Colonic mucosa (tissue), 4 donors: ENCODE results near the gene ZC3H11A. TPM values are rescaled to one million over a fixed set of nuclear protein-coding genes. Genes with fewer than 3 reads are reported as not detected.

Experiments used
- DNase-seq: peaks from one replicate; pipeline ENCODE4 v3.0.0-alpha.2; 2020
- H3K27ac ChIP-seq: fragments of 200-600 bp; one replicate; pipeline ENCODE4 v1.8.0; 2021
- H3K27me3 ChIP-seq: fragments of 200-600 bp; one replicate; pipeline ENCODE4 v1.8.0; 2021
- H3K36me3 ChIP-seq: fragments of 200-600 bp; one replicate; pipeline ENCODE4 v1.8.0; 2021
- H3K4me1 ChIP-seq: fragments of 200-600 bp; one replicate; pipeline ENCODE4 v1.8.0; 2021; ENCODE audit warnings: mild to moderate bottlenecking
- H3K4me3 ChIP-seq: fragments of 200-600 bp; one replicate; pipeline ENCODE4 v1.8.0; 2021
- H3K9ac ChIP-seq, 2 donors: one replicate each; pipeline ENCODE4 v1.7.0; 2013; ENCODE audit warnings: control low read depth in 2 of 2, low read depth in 2 of 2, low read length in 2 of 2
- H3K9me3 ChIP-seq: fragments of 200-600 bp; one replicate; pipeline ENCODE4 v1.8.0; 2021
- intact Hi-C: fragments of 100-400 bp; cut with DNase I; formaldehyde crosslinking; loops from one replicate; pipeline ENCODE4 v1.14.1; 2022
- total RNA-seq, 2 donors: library from RNA; stranded (reverse); fragmentation: NEBNext Ultra II Directional in 1 of 2; extraction: Animal tissue kit (Norgen Biotek cat#: 25700) in 1 of 2; gene quantifications; one replicate each; pipeline ENCODE4 v1.2.1, GENCODE V29; 2021
- TF ChIP-seq, protein P1 (sequence below): fragments of 200-600 bp; IDR thresholded peaks from one replicate; pipeline ENCODE4 v1.8.0; 2022; ENCODE audit warnings: antibody characterized with exemption, mild to moderate bottlenecking
- donor health status: healthy.
- donor health status: DM: no; HTN: no; CAD: no.
- donor health status: DM: no; HTN: no; CAD: no.

Gene ZC3H11A
- total RNA-seq, 2 donors from 2014 or later = 52.6 to 73.6 TPM

DNA sequence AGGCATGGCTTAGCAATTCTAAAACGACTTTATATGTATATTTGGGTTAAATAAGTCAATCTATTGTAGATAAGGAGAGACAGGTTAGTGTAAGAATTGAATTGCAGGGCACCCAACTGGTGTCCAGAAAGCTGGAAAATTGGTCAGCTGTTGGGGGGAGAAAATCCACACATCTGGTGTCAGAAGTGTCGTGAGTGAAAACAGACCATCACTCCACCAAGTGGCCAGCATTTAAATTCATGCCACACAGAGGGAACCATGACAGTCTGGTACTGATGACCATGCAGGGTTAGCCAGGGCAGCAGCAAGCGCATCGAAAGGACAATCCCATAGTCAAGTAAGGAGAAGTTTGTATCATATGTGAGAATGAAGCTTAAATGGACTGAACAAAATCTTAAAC, 18.8 kb upstream of the ZC3H11A start:
- no peak for DNase-seq
- intact Hi-C loops = loop anchor here (10.0 kb wide), 1 partner anchor 272 kb away; no protein-coding TSS in a partner anchor
- Histone ChIP-seq H3K9me3 (no peaks in the 10 kb centered on the region), H3K4me3 (no peak overlapping the region), H3K4me1 (no peaks in the 10 kb centered on the region), H3K27me3 (no peaks in the 10 kb centered on the region), H3K9ac (no peak overlapping the region), H3K36me3 (no peaks in the 10 kb centered on the region), H3K27ac (no peak overlapping the region)
- TF ChIP-seq, protein P1, sequence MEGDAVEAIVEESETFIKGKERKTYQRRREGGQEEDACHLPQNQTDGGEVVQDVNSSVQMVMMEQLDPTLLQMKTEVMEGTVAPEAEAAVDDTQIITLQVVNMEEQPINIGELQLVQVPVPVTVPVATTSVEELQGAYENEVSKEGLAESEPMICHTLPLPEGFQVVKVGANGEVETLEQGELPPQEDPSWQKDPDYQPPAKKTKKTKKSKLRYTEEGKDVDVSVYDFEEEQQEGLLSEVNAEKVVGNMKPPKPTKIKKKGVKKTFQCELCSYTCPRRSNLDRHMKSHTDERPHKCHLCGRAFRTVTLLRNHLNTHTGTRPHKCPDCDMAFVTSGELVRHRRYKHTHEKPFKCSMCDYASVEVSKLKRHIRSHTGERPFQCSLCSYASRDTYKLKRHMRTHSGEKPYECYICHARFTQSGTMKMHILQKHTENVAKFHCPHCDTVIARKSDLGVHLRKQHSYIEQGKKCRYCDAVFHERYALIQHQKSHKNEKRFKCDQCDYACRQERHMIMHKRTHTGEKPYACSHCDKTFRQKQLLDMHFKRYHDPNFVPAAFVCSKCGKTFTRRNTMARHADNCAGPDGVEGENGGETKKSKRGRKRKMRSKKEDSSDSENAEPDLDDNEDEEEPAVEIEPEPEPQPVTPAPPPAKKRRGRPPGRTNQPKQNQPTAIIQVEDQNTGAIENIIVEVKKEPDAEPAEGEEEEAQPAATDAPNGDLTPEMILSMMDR = no peak

DNA sequence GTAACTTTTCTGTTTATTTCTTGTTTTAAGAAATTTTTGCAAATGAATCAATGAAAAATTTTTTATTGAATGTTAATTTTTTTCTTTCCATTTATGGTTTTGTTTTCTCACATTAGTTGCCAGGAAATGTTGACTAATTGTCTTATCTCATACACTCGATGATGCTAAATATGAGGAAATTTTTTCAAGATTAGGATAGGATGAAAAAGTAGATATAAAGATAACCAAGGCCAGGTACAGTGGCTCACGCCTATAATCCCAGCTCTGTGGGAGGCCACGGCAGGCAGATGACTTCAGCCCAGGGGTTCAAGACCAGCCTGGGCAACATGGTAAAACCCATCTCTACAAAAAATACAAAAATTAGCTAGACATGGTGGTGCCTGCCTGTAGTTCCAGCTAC, 17.8 kb upstream of the ZC3H11A start:
- Histone ChIP-seq H3K36me3 (no peaks in the 10 kb centered on the region), H3K27ac (no peak overlapping the region), H3K27me3 (no peaks in the 10 kb centered on the region), H3K9me3 (no peaks in the 10 kb centered on the region), H3K4me1 (no peaks in the 10 kb centered on the region), H3K9ac (no peak overlapping the region), H3K4me3 (no peak overlapping the region)
- TF ChIP-seq, protein P1 = no peak
- no peak for DNase-seq
- intact Hi-C loops = loop anchor here (10.0 kb wide), 1 partner anchor 273 kb away; no protein-coding TSS in a partner anchor

DNA sequence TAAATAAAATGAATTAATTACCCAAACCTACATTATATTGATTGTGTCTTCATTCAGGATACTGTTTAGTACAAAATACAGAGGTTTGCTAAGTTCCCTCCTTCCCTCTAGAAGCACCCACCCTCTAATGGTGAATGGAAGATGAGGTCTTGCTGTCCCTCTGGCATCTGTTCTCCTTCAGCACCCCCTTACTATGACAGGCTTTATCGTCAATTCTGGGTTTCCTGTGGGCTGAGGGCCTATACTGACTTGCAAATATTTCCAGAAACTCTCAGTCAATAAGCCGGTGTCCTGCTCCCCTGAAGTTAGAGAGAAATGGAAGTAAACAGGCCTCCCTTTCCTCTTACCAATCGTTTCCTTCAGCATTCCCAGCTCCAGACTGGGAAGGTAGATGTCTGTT, 17.3 kb upstream of the ZC3H11A start:
- no peak overlapping the region for H3K4me3 ChIP-seq
- TF ChIP-seq, protein P1 = no peak
- H3K9ac ChIP-seq = no peak overlapping the region
- no peak for DNase-seq
- H3K9me3 ChIP-seq = no peaks in the 10 kb centered on the region
- H3K27ac ChIP-seq = no peak overlapping the region
- no peaks in the 10 kb centered on the region for H3K36me3 ChIP-seq
- no peaks in the 10 kb centered on the region for H3K27me3 ChIP-seq
- H3K4me1 ChIP-seq = no peaks in the 10 kb centered on the region
- intact Hi-C loops = loop anchor here (10.0 kb wide), 1 partner anchor 273 kb away; no protein-coding TSS in a partner anchor

DNA sequence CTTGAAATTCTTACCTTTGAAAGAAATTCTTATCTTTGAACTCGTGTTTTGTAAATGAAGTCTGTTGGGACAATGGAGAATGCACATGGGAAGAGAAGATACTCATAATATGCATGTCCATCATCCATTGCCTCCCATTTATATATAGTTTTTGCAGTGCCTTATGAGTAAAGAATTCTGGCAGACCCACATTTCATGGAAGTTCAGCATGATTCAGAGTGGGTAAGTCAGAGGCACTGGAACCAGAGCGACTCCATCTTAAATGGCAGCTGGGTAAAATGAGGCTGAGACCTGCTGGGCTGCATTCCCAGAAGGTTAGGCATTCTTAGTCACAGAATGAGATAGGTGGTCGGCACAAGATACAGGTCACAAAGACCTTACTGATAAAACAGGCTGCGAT, 16.6 kb upstream of the ZC3H11A start:
- DNase-seq = no peak
- Histone ChIP-seq H3K27me3 (no peaks in the 10 kb centered on the region), H3K9me3 (no peaks in the 10 kb centered on the region), H3K4me3 (no peak overlapping the region), H3K4me1 (no peaks in the 10 kb centered on the region), H3K9ac (no peak overlapping the region), H3K27ac (no peak overlapping the region), H3K36me3 (no peaks in the 10 kb centered on the region)
- TF ChIP-seq, protein P1 = no peak
- intact Hi-C loops = loop anchor here (10.0 kb wide), 1 partner anchor 274 kb away; no protein-coding TSS in a partner anchor

DNA sequence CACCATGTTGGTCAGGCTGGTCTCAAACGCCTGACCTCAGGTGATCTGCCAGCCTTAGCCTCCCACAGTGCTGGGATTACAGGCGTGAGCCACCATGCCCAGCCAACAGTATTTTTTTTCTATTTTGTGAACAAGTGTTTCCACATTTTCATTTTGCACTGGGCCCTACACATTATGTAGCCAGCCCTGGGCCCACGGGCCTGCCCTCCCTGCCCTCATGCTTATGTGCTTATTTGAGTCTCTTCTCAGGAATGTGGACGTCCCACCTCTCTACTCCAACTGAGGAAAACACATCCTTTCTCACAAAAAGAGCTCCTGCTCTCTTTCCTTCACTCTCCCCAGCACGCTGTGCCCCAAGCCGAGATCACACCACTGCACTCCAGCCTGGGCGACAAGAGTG, 13.5 kb upstream of the ZC3H11A start:
- Histone ChIP-seq H3K27me3 (no peaks in the 10 kb centered on the region), H3K9me3 (no peaks in the 10 kb centered on the region), H3K4me3 (no peak overlapping the region), H3K9ac (no peak overlapping the region), H3K36me3 (no peaks in the 10 kb centered on the region), H3K27ac (no peak overlapping the region), H3K4me1 (no peaks in the 10 kb centered on the region)
- TF ChIP-seq, protein P1 = no peak
- intact Hi-C loops = no loop called here
- DNase-seq = no peak
